C4-2B (cell line): ENCODE data around the gene SLC16A7.

ENCODE experiments used
- CTCF ChIP-seq: fragments of 450-650 bp; conservative IDR thresholded peaks from 2 replicates; pipeline ENCODE4 v1.5.1; 2017; ENCODE audit warnings: mild to moderate bottlenecking
- ZFX ChIP-seq: fragments of 450-650 bp; IDR thresholded peaks from 2 replicates; pipeline ENCODE4 v1.6.1; 2017

- TF ChIP-seq CTCF (no peak), ZFX (no peak)
Observed at GRCh38 chr12:59677857-59678256, 82.0 kb downstream of the SLC16A7 start.
